Ectodermal cell (in vitro differentiated cells): ENCODE results near the gene EHHADH.

Experiments
- H3K27ac ChIP-seq: 2 replicates; pipeline ENCODE4 v1.7.0; 2013; ENCODE audit warnings: mild to moderate bottlenecking, low read depth, low read length; ENCODE audit not compliant: insufficient read depth, poor library complexity, severe bottlenecking
- H3K27me3 ChIP-seq: 2 replicates; pipeline ENCODE4 v1.7.0; 2013; ENCODE audit warnings: mild to moderate bottlenecking, low read length; ENCODE audit not compliant: insufficient read depth, control insufficient read depth, poor library complexity, severe bottlenecking
- H3K36me3 ChIP-seq: one replicate; pipeline ENCODE4 v1.7.0; 2013; ENCODE audit warnings: low read length; ENCODE audit not compliant: control insufficient read depth, insufficient read depth
- H3K4me1 ChIP-seq: one replicate; pipeline ENCODE4 v1.7.0; 2013; ENCODE audit warnings: low read length; ENCODE audit not compliant: control insufficient read depth, insufficient read depth
- H3K4me3 ChIP-seq: 2 replicates; pipeline ENCODE4 v1.7.0; 2013; ENCODE audit warnings: low read depth, low read length, control low read depth; ENCODE audit not compliant: insufficient read depth
- H3K9me3 ChIP-seq: 2 replicates; pipeline ENCODE4 v1.7.0; 2013; ENCODE audit warnings: mild to moderate bottlenecking, low read length, moderate library complexity; ENCODE audit not compliant: control insufficient read depth
- WGBS, 2 experiments: methylation state at CpG; one replicate each; pipeline ENCODE4 v1.1.7; 2013; ENCODE audit warnings: missing lambda C conversion rate in 2 of 2; 5-methylcytosine and 5-hydroxymethylcytosine counted together

Gene EHHADH

GRCh38 chr3:185216607-185216958, 37.3 kb downstream of the EHHADH start:
- no peak overlapping the region for H3K4me3 ChIP-seq
- no peaks in the 10 kb centered on the region for H3K9me3 ChIP-seq
- H3K36me3 ChIP-seq = no peaks in the 10 kb centered on the region
- H3K4me1 ChIP-seq = no peaks in the 10 kb centered on the region
- WGBS, 2 experiments = 10 to 21% methylated on average over 3 of the region's 3 CpGs
- H3K27me3 ChIP-seq = no peaks in the 10 kb centered on the region
- H3K27ac ChIP-seq = no peak overlapping the region

DNA sequence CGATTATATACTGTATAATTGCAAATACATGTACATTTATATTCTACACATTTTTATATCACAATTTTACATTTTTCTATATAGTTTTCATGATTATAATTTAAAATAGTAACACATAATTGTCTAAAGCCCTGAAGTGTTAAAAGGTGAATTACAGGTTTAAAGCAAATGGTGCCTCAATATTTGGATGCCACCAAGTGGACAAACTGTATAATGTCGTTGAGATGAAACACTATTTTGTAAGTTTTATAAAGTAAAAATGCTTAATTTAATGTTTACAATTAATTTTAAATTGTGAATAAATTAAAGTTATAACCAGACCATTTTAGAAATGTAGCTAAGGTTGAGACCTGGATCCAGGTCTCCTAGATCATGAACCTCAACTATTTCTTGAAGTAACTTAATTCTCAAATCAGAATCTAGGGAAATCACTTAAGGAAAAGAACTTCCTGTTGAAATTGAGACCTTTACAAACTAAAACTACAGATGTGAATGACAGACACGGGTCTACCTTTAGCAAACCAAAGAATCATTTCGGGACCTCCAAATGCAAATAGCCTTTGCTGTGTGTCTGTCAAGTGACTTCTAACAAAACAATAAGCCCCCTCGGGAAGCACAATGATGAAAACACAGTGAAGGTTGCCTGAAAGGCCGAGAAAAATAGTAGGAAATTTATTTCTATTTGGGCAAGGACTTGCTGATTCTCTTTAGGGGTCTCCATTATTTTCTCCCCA, 37.8 kb downstream of the EHHADH start:
- no peak overlapping the region for H3K27ac ChIP-seq
- no peaks in the 10 kb centered on the region for H3K36me3 ChIP-seq
- 10 to 12% methylated on average over 4 to 6 of the region's 6 CpGs for WGBS, 2 experiments
- H3K27me3 ChIP-seq = no peaks in the 10 kb centered on the region
- H3K4me3 ChIP-seq = no peak overlapping the region
- H3K9me3 ChIP-seq = no peaks in the 10 kb centered on the region
- H3K4me1 ChIP-seq = no peaks in the 10 kb centered on the region

DNA sequence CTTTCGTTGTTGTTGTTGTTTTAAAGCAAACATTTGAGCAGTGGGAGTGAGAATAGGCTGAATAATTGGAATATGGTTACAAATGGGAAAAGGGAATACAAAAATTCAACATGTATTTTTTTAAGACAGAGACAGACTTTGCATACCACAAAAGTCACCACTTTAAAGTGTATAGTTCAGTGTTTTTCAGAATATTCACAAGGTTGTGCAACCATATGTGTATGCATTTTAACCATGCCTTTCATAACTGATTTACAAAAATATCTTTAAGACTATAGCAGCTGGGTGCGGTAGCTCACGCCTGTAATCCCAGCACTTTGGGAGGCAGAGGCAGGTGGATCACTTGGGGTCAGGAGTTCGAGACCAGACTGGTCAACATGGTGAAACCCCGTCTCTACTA, 41.3 kb downstream of the EHHADH start:
- Histone ChIP-seq H3K4me3 (no peak overlapping the region), H3K9me3 (no peaks in the 10 kb centered on the region), H3K27me3 (no peaks in the 10 kb centered on the region), H3K4me1 (no peaks in the 10 kb centered on the region), H3K27ac (no peak overlapping the region), H3K36me3 (no peaks in the 10 kb centered on the region)
- WGBS, 2 experiments = 91 to 94% methylated on average over 4 to 5 of the region's 5 CpGs

DNA sequence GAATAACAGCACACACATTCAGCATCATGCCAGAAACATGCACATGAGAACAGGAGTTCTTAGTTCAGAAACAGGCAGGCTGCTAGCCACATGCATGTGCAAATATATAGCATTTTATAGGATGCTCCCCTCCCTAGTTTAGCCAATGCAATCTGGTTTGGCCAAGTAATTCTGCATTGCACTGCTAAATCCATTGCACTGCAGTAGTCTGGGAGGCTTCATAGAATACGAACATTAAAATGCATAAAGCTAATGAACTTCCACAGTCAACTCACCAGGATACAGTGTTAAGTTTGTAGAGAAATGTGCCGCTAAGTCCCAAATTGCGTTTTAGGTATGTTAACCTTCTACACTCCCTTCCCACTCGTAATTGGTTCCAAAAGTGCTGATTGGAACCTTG, 41.8 kb downstream of the EHHADH start:
- no peaks in the 10 kb centered on the region for H3K36me3 ChIP-seq
- no peak overlapping the region for H3K27ac ChIP-seq
- no peaks in the 10 kb centered on the region for H3K9me3 ChIP-seq
- 86 to 96% methylated on average over 4 of the region's 4 CpGs for WGBS, 2 experiments
- no peak overlapping the region for H3K4me3 ChIP-seq
- H3K4me1 ChIP-seq = no peaks in the 10 kb centered on the region
- H3K27me3 ChIP-seq = no peaks in the 10 kb centered on the region

DNA sequence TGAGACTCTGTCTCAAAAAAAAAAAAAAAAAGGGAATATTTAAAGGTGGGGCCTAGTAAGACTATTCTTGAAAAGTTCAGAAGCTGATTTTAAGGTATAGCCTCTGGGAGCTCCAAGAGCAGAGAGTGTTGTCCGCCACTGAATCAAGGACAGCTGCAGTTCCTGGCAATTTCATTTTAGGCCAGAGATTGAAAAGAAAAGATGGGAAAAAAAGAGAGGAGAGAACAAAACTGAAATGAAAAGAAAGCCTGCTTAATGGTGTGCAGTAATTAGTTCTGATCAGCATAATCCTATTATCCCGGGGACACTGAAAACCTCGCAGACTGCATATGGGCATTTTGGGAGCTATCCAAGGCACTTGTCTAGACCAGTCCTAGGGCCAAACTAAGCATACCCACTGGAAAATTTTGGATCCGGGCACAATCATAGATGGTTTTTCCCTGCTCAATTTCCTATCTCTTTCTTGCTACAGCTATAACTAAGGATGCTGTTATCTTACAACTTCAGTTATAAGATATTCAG, 43.2 kb downstream of the EHHADH start:
- Histone ChIP-seq H3K36me3 (no peaks in the 10 kb centered on the region), H3K4me1 (no peaks in the 10 kb centered on the region), H3K4me3 (no peak overlapping the region), H3K27me3 (no peaks in the 10 kb centered on the region), H3K27ac (no peak overlapping the region), H3K9me3 (no peaks in the 10 kb centered on the region)
- 87 to 91% methylated on average over 4 of the region's 4 CpGs for WGBS, 2 experiments

DNA sequence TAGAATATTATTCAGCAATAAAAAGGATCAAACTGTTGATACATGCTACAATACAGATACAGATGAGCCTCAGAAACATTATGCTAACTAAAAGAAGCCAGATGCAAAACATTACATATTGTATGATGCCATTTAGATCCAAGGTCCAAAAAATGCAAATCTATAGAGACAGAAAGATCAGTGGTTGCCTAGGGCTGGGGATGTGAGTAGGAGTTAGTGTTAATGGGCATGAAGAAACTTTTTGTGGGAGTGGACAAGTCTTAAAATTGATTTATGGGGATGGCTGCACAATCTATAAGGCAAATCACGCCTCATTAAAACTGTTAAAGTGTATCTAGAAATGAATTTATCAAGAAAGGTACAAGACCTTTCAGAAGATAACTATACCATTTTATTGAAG, 45.0 kb downstream of the EHHADH start:
- H3K27ac ChIP-seq = no peak overlapping the region
- no peaks in the 10 kb centered on the region for H3K4me1 ChIP-seq
- no peak overlapping the region for H3K4me3 ChIP-seq
- no peaks in the 10 kb centered on the region for H3K9me3 ChIP-seq
- WGBS, 2 experiments = 100% methylated on average over 1 of the region's 1 CpG; no CpG with 5 or more reads in 1 of the 2 experiments
- H3K36me3 ChIP-seq = no peaks in the 10 kb centered on the region
- H3K27me3 ChIP-seq = no peaks in the 10 kb centered on the region

DNA sequence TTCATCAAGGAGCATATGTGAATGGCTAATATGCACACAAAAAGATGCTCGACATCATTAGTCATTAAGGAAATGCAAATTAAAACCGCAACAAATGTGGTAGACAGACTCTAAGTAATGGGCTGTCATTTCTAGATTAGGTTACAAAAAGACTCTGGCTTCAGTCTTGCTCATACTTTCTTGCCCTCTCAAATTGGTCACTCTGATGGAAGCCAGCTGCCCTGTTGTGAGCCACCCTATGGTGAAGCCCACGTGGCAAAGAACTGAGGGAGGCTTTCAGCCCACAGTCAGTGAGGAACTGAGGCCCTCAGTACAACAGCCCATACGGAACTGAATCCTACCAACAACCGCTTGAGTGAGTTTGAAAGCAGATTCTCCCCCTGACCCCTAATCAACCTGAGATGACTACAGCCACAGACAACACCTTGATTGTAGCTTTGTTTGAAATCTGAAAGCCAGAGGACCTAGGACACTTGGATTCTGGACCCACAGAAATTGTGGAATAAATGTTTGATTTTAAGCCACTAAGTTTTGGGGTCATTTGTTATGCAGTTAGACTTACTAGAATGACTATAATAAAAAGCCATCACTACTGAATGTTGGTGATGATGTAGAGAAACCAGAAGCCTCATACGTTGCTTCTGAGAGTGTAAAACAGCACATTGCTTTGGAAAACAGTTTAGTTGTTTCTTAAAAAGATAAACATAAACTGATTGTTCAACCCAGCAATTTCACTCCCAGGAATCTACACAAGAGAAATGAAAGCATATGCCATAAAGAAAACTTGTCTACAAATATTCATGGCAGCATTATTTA, 45.7 kb downstream of the EHHADH start:
- H3K36me3 ChIP-seq = no peaks in the 10 kb centered on the region
- no peak overlapping the region for H3K4me3 ChIP-seq
- no peaks in the 10 kb centered on the region for H3K27me3 ChIP-seq
- no peak overlapping the region for H3K27ac ChIP-seq
- no peaks in the 10 kb centered on the region for H3K9me3 ChIP-seq
- WGBS, 2 experiments = 82 to 84% methylated on average over 6 of the region's 6 CpGs
- H3K4me1 ChIP-seq = no peaks in the 10 kb centered on the region

- no peaks in the 10 kb centered on the region for H3K36me3 ChIP-seq
- no peak overlapping the region for H3K4me3 ChIP-seq
- no peaks in the 10 kb centered on the region for H3K27me3 ChIP-seq
- WGBS, 2 experiments = 91 to 100% methylated on average over 1 to 2 of the region's 2 CpGs
- no peaks in the 10 kb centered on the region for H3K9me3 ChIP-seq
- no peak overlapping the region for H3K27ac ChIP-seq
- no peaks in the 10 kb centered on the region for H3K4me1 ChIP-seq
These were observed 46.4 kb downstream of the EHHADH start for GRCh38 chr3:185207481-185207880.

DNA sequence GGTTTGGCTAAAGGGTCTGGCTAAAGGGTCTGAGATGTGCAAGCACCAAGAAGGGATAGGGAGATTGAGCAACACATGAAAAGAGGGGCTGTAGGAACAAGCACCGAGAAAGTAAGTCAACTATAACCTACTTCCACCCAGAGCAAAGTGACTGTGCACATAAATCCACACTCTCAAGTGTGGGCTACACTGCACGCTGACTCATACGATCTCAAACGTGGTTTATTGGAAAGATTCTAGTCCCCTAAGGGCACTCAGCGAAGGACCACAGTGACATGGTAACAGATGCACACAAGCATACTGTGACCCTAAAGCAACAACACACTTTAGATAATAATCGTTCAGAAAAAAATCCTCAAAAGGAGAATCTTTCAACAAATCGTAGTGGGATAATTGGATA, 48.0 kb downstream of the EHHADH start:
- Histone ChIP-seq H3K9me3 (no peaks in the 10 kb centered on the region), H3K27me3 (no peaks in the 10 kb centered on the region), H3K4me1 (no peaks in the 10 kb centered on the region), H3K4me3 (no peak overlapping the region), H3K27ac (no peak overlapping the region), H3K36me3 (no peaks in the 10 kb centered on the region)
- WGBS, 2 experiments = 93 to 97% methylated on average over 7 of the region's 7 CpGs

GRCh38 chr3:185204894-185205293, 49.0 kb downstream of the EHHADH start:
- 100% methylated on average over 1 of the region's 2 CpGs for WGBS, 2 experiments
- Histone ChIP-seq H3K27ac (no peak overlapping the region), H3K4me3 (no peak overlapping the region), H3K27me3 (no peaks in the 10 kb centered on the region), H3K36me3 (no peaks in the 10 kb centered on the region), H3K4me1 (no peaks in the 10 kb centered on the region), H3K9me3 (no peaks in the 10 kb centered on the region)
